HG03097 (cell line): ENCODE data around the gene GABRR1.
"Not testable (repeated sequence)": the region's sequence is repeated elsewhere in the genome, so short reads cannot be mapped to it uniquely, and the experiment has no call there.

Experiments used
- ATAC-seq: cut with Tn5 transposase; IDR thresholded peaks from one replicate; pipeline ENCODE4 v1.9.1; 2021; ENCODE audit not compliant: unreplicated experiment, low FRiP score

Gene GABRR1

DNA sequence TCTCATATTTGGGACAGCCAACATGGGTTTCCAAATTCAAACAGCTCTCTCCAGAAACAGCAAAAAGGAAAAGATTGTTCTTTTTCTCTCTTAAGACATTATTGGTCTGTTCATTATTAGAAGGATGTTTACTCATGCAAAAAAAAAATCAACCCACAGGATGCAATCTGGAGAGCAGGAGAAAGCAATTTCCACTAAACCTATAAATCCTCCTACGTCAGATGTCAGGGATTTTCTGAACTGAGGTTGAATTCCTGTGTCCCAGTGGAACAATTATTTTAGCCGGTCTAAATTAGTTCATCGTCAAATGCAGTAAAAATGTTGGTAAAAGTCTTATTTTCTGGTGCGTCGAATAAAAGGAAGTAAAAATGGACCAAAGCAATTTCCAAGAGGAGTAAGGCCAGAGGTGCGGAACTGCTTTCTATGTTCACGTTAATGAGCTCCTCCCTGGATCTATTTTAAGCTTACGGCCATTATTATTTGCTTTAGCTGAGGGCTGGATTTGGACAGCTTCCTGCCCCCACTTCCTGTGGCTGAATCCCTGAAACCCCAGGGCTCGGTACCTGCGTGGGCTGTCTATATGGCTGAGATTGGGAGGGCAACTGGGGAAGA is at the start of gene GABRR1:
Gene GABRR1 (minus strand): TSS at position 60 of the 612 bp plus-strand sequence. CDS start 36 bp downstream, at position 24.
- ATAC-seq, result no peak

DNA sequence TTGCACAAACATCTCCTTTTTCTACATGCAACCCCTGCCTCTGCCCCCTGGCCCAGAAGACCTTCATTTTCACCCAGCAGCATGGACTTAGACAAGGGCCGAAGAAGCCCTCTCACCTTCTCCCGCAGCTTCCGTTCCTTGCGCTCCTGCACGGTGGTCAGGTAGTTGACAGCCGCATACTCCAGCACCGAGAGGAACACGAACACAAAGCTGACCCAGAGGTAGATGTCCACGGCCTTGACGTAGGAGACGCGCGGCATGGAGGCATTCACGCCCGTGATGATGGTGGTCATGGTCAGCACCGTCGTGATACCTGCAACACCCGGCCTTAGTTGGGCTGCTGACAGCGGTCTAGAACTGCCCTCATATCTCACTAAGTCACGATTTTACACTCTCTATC is 47.1 kb upstream of the GABRR1 start:
- ATAC-seq, result no peak

DNA sequence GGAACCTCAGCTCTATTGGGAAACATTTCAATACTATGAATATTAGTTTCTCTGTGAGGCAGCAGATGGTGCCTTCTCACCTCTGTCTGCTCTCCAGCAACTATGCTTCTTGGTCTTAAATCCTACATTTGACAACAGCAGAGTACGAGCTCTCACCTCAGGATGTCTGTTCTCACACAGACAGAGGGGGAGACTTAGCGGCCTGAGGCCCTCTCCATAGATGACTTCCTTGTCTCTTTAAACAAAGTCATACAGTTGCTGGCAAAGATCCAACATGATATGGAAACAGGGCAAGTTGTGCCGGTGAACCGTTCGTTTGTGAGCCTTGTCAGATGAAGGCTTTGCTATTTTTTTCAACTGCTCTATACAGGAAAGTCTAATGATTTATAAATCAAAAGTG is 43.7 kb upstream of the GABRR1 start:
- ATAC-seq, result no peak

DNA sequence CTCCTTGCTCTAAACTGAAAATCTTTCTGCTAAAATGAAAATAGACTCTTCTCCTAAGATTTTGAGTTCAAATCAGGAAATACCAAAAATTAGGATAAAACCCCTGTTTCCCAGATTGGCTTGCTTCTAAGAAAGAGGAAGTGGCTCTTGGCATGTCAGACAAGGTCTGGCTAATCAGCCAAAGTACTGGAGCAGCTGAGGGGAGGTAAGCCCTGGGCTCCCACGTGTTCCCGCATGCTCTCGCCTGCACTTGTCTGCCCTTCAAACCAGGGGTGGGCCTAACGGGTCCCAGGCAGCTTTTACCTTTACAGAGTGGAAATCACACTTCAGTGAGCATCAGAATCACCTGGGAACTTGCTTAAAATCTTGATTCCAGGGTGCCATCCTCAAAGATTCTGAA is 43.2 kb upstream of the GABRR1 start:
- ATAC-seq, result no peak

DNA sequence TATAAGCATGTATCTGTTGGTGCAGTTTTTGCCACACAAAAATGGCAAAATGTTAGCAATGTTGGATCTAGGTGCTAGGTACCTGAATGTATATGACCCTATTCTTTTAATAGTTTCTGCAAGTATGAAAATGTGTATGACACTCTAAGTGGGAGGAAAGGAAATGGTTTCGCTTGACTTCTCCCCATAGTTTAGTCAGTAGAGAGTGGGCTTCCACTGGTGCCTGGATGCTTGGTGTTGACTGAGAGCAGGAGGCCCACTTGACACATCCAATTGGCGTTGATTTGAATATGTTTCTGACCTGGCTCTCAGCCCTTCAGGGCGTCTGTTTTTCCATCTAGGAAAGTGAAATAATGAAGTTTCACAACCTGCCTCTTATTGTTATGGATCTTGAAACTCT is 41.8 kb upstream of the GABRR1 start:
- no peak for ATAC-seq

DNA sequence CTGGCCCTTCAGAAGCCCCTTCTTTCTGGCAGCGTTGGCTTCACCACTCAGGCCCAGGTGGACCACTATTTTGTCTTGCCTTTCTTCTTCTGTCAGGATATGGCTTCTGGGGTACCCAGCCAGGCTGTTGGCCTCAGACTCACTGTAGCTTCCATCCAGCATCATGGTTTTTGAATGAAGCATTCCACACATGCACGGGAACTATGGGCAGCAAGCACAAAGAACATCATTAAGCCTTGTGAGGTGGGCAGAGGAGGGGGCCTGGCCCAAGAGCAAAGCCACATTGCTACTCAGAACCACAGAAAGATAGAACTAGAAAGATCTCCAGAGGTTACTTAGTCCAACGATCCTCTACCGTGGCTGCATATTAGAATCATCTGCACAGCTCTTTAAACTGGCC is 40.6 kb upstream of the GABRR1 start:
- no peak for ATAC-seq

DNA sequence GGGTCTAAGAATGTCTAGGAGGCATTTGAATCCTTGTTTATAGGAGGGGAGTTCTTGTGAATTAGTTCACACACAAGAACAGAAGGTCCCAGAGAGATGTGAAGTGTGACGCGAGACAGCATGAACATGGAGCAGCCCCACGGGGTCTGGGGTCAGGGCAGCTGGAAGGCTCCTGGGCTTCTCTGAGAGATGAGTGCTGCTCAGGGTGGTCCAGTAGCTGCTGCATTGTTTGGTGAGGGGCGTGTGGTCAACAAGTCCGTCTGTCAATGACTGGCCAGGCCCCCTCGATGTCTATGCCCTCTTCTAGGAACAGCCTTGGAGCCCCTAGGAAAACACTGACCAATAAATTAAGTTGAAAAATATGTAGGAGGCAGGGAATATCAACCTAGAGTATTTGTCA is 40.2 kb upstream of the GABRR1 start:
- no peak for ATAC-seq

DNA sequence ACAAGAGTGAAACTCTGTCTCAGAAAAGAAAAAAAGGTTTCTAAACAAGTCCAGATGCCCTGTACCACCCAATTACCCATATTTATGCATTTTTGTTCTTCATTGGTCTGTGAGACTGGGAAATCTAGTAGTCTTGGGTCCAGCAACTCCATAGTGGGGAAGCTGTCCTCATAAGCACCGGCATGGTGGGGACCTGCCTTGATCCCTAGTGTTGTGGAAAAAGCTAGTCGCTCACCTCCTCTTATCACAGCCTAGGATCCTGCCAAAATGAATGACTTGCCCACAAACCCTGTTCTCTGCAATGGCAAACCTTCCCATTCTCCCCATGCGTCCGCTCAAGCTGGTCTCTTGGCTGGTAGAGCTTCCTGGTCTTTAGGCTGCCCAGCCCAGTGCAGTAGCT is 38.3 kb upstream of the GABRR1 start:
- no peak for ATAC-seq

DNA sequence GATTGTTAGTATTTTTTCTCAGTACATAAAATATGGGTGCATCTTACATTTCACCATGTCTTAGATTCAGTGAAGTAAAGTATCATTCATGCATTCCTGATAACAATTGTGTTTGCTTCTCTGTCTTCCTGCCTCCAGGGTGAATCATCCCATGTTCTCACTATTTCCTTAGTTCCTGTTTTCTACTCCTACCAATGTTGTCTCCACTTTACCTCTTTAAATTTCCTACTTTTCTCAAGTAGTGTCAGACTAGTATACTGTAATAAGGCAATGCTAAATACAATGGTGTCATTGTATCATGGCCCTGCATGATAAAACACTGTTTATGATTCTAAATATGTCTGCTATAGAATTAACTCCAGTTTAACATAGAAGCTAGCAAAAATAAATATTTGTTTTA is 37.4 kb upstream of the GABRR1 start:
- no peak for ATAC-seq

DNA sequence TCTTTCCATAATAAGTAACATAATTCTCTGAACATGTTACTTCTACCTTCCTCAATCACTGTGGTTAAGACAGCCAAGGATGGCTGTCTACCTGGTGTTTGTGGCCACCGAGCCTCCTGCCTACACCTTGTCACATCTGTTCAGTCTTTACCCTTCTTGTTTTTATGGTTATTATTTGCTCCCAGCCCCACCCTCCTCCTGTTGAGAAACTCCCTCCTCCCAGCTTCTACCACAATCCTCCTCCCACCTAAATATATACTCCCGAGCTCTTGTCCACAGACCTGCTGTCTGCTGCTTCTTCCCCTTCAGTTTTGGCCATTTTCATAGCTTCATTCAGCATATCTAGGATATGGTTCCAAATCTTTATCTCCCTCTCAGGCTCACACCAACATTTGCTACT is 35.7 kb upstream of the GABRR1 start:
- no peak for ATAC-seq

DNA sequence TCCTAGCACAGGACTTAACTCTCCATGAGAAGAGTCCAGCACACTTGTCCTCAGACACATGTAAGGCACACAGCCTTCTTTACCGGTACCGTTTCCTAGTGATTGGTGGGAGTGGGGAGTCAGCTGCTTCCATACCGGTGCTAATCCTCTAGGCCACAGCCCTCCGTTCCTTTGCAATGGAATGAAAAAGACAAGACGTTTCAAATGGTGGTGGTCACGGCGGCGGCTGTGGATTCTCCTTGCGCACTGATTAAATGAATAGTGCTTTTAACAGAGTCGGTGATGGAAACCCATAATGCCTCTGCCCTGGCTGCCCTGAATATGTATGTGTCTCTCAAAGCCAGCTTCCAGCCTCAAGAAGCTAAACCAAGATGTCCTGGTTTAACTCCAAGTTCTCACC is 34.8 kb upstream of the GABRR1 start:
- no peak for ATAC-seq

DNA sequence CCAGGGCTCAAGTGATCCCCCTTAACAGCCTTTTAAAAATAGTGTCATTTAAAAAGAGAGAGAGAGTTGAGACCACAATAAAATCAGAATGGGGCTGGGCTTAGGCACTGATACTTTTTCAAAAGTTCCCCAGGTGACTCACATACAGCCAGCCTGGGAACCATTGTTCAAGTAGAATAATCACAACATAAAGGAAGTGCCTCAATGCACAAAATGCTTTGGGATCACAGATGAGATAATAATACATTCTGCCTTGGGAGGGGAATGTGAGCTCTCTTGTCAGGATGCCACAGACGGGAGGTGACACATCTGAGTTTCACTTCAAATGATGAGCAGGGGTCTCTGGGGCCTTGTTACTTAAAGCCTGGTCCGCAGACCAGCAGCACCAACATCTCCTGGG is 34.0 kb upstream of the GABRR1 start:
- ATAC-seq, result no peak

DNA sequence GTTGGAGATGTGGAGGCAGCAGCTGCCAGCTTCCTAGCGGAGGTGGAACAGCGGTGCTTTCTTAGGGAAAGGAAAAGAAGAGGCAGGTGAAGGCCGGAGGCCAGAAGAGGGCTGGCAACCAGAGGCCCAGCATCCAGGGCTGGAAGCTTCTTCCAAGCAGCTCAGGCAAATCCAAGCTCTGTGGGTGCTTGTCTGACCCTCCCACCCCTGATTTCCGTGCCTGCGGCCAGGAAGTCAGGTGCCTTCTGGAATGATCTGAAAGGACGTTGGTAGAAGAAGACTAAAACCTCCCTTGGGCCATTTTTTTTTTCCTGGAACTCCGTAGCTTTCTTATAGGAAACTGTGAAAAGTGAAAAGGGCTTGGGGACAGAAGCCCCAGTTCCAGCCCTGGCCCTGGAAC is 33.1 kb upstream of the GABRR1 start:
- no peak for ATAC-seq

DNA sequence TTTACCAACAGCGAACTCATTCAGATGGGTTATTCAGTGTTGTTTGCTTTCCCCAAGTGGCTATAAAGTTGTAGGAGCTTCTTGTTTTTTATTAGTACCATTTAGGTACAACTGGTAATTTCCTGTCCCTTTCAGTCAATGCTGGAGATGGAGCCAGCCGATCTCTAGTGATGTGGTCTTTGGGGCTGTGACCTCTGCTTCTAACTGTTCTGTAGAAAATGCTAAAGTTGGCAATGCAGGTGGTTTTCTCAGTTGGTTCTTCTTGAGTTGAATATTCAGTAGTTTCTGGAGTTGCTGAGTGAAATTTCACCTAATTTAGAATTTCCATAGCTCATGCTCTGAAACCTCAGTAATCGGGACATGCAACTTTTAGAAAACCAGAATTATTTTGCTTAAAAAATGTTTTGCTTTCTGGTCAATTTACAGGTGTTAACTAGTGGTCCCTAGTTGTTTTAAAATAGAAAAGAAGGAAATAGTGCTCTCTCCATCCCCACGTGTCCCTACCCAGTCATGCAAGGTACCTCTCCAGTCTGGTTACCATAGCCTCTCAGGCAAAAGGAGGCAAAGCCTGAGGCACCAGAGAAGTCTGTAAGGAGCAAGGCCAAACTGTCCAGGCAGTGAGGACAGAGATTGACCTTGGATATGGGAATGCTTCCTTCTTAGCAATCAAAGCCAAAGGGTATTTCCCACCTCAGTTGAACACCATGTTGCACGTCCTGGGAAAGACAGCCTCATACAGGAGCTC is 27.3 kb upstream of the GABRR1 start:
- no peak for ATAC-seq

DNA sequence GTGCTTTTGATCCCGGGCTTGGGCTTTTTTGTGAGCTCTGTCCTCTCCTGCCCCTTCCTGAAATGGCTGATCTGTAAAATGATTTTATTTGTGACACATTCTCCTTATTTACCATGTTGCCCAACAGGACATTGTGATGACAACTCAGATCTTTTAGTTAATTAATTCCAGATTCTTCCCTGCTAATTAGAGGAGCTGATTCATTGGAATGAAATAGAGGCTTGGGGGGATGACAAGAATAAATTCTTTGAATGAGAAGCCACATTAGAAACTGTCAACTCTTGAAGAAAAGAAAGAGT is 26.1 kb upstream of the GABRR1 start:
- ATAC-seq, result no peak

DNA sequence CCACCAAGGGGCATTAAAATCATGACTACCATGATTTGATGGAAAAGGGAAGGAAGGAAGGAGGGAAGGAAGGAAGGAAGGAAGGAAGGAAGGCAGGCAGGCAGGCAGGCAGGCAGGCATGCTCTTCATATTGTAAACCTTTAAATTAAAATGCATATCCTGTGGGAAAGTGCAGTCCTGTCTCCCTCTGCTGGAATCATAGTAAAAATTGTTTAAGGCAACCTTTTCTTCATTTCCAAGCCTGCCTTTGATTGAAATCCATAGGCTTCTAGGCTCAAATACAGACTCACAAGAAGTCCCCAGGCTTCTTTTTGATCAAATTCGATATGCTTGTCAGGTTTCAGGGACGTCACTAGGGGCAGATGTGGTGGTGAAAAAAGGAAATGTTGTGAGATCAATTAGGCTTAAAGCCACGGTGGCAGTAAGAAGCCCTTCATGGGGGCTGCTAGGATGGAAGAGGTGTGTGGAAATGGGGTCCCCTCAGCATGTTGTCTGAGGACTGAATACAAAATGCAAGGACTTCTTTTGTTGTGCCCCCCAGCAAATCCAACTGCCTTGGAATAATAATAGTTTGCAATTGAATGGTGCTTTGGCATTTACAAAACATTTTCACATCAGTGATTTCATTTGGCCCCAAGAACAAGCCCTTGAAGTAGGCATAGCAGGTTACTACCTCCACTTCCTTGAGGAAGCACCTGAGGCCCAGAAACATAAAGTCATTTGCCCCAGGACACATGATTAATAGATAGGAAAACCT is 25.6 kb upstream of the GABRR1 start:
- no peak for ATAC-seq

DNA sequence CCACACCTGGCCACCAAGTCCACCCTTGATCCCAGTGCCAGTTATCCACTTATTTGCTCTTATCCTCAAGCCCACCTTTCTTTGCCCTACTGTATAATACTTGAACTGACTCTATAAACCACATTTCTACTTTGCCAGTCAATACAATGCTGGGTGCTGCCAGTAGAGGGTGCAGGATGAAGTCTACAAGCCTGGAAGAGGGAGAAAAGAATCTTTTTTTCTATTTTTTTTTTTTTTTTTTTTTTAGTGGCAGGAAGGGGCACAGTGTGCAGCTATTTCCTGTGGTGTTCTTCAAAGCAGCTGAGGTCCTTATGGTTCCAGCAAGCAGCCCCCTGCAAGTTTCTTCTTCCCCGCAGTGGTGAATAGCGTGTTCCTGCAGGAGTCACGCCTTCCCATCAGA is 22.2 kb upstream of the GABRR1 start:
- ATAC-seq, result no peak

DNA sequence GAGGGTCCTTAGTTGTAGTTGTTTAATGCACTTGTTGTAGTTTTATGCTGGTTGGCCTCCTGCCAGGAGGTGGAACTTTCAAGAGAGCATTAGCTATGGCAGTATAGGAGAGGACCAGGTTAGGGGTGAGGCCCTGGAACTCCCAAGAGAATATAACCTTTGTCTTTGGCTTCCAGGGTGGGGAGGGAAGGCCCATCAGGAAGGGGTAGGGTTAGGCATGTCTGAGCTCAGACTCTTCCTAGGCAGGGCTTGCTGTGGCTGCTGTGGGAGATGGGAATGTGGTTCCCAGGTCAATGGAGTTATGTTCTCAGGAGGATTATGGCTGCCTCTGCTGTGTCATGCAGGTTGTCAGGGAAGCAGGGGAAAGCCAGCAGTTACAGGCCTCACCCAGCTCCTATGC is 20.0 kb upstream of the GABRR1 start:
- no peak for ATAC-seq

DNA sequence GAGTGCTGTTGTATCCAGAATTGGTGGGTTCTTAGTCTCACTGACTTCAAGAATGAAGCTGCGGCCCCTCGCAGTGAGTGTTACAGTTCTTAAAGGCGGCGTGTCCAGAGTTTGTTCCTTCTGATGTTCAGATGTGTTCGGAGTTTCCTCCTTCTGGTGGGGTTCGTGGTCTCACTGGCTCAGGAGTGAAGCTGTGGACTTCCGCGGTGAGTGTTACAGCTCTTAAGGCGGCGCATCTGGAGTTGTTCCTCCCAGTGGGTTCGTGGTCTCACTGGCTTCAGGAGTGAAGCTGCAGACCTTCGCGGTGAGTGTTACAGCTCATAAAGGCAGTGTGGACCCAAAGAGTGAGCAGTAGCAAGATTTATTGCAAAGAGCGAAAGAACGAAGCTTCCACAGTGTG is 16.4 kb upstream of the GABRR1 start:
- not testable (repeated sequence) for ATAC-seq

DNA sequence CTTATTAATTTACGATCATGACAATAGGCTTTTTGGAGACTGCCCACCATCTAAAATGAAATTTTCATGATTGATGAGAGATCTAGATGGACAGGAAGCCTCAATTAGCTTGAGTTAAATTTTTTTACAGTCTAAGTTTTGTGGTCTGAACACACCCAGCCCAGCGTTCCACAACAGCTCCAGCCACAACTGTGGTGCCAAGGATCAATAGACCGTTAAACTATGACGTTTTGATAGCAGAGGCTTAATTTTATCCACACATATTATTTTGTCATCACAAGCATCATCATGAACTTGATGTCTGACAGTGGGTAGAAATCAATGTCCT is 5.5 kb upstream of the GABRR1 start:
- ATAC-seq, result no peak

DNA sequence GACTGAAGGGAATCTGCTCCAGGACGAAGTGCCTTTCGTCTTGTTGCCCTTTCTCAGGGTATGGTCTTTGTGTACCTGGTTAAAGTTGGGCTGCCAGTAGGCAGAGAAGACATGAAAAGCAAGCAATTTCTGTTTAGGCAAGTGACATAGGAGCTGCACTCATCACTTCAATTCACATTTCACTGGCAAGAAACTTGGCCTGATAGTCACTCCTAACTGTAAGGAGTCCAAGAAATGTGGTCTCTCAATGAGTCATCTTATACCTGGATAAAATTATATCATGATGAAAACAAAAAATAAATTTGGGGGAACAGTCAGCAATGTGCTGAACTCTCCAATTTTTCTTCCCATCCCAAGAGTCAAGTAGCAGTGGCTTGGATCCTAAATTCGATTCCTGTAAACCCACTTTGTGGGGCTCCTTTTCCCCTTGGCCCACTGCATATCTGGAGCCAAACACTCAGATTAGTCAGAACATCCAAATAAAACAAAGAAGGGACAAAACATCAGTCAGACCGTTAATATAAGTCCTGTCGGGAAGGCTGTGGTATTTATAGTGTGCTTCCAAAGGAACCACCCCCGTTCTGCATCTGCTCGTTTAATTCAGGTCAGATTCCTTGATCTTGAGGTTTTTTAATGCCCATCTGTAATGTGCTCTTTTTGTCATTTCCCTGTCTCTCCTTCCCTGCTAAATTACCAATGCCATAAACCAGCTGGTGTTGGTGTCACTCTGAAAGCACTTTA is 5.0 kb upstream of the GABRR1 start:
- ATAC-seq, result no peak

DNA sequence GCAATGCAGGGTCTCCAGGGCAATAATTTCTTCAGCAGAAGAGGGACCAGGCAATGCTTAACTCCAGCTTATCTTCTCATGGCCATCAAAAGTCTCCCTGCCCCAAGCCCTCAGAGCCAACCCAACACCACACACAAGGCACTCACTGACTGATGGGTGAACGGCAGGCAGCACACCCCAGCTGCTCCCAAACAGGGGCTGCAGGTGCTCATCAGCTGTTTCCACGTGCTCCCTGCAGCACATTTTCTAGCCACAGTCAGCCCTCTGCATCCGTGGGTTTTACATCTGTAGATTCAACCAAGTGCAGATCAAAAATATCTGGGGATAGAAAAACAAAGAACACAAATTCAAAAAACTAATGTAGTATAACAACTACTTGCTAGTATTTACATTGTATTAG is 4.0 kb upstream of the GABRR1 start:
- no peak for ATAC-seq
